Duodenal mucosa (tissue), 2 donors: ENCODE measurements around the gene GOLT1A.
A peak's percentile ranks its signal among the peaks of the same experiment; 100 is the strongest.

Experiments used
- H3K27ac ChIP-seq: one replicate; pipeline ENCODE4 v1.7.0; 2013; ENCODE audit warnings: low read depth, low read length
- H3K27me3 ChIP-seq, 2 donors: one replicate each; pipeline ENCODE4 v1.7.0; 2013; ENCODE audit warnings: low read length in 2 of 2, control low read depth in 1 of 2; ENCODE audit not compliant: insufficient read depth in 2 of 2, control insufficient read depth in 1 of 2
- H3K36me3 ChIP-seq, 2 donors: one replicate each; pipeline ENCODE4 v1.7.0; 2013; ENCODE audit warnings: low read length in 2 of 2, control low read depth in 1 of 2; ENCODE audit not compliant: insufficient read depth in 2 of 2, control insufficient read depth in 1 of 2
- H3K4me1 ChIP-seq, 2 donors: one replicate each; pipeline ENCODE4 v1.7.0; 2013; ENCODE audit warnings: low read length in 2 of 2, control low read depth in 1 of 2; ENCODE audit not compliant: insufficient read depth in 2 of 2, control insufficient read depth in 1 of 2
- H3K4me3 ChIP-seq, 2 donors: one replicate each; pipeline ENCODE4 v1.7.0; 2013; ENCODE audit warnings: low read length in 2 of 2, low read depth in 1 of 2
- H3K9ac ChIP-seq, 2 donors: one replicate each; pipeline ENCODE4 v1.7.0; 2013; ENCODE audit warnings: low read length in 2 of 2, low read depth in 1 of 2
- H3K9me3 ChIP-seq, 2 donors: one replicate each; pipeline ENCODE4 v1.7.0; 2013; ENCODE audit warnings: low read length in 2 of 2, control low read depth in 1 of 2; ENCODE audit not compliant: control insufficient read depth in 1 of 2

Gene GOLT1A, protein sequence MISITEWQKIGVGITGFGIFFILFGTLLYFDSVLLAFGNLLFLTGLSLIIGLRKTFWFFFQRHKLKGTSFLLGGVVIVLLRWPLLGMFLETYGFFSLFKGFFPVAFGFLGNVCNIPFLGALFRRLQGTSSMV

DNA sequence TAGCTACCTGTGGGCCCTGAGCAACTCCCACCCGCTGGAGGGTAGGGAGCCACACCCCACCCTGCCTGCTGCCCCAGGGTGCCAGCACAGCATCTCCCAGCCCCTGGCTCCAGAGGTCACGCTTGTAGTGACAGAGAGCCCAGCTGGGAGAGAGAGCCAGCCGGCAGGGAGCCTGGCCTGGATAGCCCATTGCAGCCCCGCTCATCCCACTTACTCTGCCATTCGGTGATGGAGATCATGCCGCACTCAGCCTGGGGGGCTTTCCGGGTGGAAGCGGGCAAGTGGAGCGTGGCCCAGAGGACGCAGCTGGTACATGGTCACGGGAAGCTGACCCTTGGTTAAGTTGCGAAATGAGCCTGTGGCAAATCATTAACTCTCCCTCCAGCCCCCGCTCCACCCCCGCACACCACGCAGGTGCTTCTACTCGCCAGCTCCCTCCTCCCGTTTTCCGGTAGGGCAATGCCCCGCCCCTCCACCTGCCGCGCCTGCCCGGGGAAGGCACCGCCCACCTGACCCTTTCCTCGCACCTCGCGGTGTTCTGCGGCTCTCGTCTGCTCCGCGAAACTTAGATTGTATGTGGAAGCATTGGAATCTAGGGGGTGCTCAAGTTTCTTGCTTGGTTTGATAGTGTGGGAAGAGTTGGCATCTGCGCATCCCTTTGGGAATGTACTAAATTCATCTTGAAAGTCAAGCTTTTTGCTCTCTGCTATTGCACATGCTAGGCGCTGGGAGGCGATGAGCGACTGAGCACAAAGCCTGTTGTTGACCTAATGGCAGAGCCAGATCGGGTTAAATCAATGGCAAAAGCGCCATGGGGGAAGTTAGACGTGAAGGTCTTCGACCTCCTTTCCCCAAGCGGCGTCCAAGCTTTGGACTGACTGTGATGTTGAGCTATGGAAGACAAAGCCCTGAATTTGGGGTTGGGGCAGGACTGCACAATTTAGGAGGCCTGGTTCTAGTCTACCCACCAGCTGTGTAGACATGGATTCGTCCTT is at the start of gene GOLT1A:
Gene GOLT1A, minus strand, starts transcription at position 321 of the 995 bp plus-strand sequence. Its CDS starts 82 bp downstream, at position 239.
- Histone ChIP-seq H3K9ac (peak within 1 kb of the TSS; percentile 59 to 65), H3K36me3 (peaks cover 0 to under 1% of the 10 kb centered on the region in 2 donors), H3K4me1 (peaks cover 8 to 12% of the 10 kb centered on the region in 2 donors), H3K9me3 (no peaks in the 10 kb centered on the region), H3K4me3 (peak within 1 kb of the TSS; percentile 63 to 69), H3K27me3 (no peaks in the 10 kb centered on the region), H3K27ac (peak within 1 kb of the TSS; percentile 11)

DNA sequence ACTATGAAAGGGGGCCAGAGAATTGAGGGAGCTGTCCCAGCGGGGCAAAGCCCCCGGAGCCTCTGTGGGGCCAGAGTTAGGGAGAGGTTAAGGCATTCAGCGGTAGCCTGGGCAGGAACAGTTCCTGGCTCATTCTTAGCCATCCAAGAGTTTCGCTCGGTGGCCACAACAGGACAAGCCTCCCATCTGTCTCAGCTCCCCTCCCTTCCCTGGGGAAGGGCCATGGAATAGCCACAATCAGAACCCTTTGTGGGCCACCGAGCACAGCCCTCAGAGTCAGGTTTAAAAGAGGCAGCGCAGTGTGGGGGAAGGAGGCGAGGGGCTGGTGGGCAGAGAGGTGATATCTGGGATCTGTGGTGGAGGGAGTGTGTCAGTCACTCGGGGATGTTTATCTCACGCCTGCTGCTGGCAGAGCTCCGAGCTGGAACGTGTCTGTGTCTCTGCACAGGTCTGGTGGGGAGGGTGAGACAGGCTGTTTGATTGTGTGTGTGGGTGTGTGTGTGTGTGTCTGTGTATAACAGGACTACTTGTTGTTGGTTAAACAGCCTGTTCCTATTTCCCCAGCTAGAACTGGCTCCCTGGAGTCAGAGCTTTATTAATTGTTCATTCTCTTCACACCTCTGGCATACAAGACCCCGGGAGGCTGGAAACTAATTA is 49.6 kb upstream of the GOLT1A start:
- Histone ChIP-seq H3K9ac (no peak overlapping the region), H3K4me1 (peaks cover 24 to 27% of the 10 kb centered on the region in 2 donors)

DNA sequence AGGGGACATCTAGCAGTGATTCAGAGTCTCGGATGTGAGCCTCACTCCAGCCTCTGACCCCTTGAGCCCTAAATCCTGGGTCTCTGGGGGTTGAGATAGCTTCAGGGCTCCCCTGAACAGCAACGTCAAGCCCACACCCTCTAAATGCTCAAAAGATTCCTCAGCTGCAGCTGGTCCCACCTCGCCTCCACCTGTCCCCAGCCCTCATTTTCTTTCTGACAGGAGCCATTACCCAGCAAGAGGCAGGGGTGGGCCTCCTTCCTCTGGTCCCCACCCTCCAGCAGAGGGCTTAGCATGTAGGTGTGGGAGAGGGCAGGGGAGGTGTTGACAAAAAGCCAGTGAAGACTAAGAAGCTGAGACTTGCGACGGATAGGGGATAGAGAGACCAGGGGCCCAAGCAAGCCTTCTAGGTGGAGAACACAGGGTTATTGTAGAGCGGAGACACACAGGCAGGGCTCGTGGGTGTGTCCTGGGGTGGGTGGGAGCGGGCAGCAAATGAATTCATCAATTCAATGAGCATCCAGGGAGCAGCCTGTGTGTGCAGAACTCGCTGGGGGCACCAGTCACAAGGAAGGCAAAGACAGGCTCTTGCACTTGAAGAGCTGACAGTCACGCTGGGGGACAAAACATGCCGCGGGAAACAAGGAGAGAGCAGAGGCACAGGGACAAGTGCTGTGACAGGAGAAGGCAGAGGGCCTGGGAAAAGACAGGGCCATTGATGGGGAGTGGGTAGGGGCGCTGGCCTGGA is 48.9 kb upstream of the GOLT1A start:
- Histone ChIP-seq H3K4me1 (peaks cover 22 to 23% of the 10 kb centered on the region in 2 donors), H3K36me3 (peaks cover 30 to 88% of the 10 kb centered on the region in 2 donors), H3K9ac (no peak overlapping the region), H3K9me3 (no peaks in the 10 kb centered on the region), H3K27ac (no peak overlapping the region), H3K4me3 (no peak overlapping the region), H3K27me3 (no peaks in the 10 kb centered on the region)

More for the DNA sequence above, 49.6 kb upstream of the GOLT1A start:
- Histone ChIP-seq H3K27me3 (no peaks in the 10 kb centered on the region), H3K4me3 (no peak overlapping the region), H3K9me3 (no peaks in the 10 kb centered on the region), H3K36me3 (peaks cover 30 to 87% of the 10 kb centered on the region in 2 donors), H3K27ac (no peak overlapping the region)

DNA sequence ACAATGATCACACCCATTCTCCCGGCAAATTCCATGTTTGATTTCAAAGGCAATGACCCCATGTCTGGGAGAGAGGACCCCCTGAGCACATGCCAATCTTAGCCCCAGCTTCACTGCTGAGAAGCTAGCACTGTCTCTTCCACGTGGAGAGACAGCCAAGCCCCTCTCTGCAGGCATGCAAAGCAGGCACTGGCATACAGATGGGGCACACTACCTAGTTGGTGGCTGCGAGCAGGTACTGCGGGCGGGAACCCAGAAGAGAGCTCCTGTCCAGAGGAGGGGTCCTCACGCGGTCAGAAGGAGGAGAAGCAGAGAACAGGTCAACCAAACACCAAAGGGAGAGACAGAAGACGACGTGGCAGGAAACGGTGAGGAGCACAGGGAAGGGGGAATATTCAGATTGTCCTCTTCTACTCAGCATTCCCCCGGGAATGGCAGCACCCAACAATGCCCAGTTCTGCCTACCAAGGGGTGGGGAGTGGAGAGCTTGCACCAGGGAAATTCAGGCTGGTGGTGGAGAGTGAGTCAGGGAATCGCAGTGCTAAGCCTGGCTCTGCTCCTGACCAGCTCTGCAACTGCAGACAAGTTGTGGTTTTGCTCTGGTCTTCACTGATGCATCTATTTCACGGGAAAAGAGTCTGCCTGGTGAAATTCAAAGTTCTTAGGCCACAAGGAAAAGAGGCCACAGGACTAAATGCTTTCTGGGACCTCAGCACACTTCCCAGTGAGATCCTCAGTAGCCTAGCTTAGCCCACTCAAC is 48.1 kb upstream of the GOLT1A start:
- Histone ChIP-seq H3K4me1 (peaks cover 15 to 16% of the 10 kb centered on the region in 2 donors), H3K4me3 (no peak overlapping the region), H3K27ac (no peak overlapping the region), H3K9me3 (no peaks in the 10 kb centered on the region), H3K36me3 (peaks cover 32 to 87% of the 10 kb centered on the region in 2 donors), H3K9ac (no peak overlapping the region), H3K27me3 (no peaks in the 10 kb centered on the region)

DNA sequence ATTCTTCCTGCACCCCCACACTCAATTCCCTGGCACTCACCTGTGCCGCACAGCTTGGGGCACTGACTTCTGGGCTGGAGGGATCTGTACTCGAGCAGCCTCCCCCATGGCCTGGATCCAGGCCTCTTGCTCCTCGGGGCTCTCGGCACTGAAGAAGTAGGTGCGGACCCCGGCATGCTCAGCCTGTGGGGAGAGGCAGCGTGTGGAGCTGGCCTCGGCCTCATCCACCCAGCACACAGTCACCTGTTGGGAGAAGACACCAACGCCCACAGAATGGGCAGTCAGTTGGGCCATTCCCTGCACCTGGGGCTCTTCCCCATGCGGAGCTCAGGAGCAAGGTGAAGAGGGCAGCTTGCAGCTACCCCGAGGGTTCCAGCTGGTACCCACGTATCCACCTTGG is 47.5 kb upstream of the GOLT1A start:
- Histone ChIP-seq H3K27me3 (no peaks in the 10 kb centered on the region), H3K9me3 (no peaks in the 10 kb centered on the region), H3K4me1 (peaks cover 9% of the 10 kb centered on the region in 2 donors), H3K4me3 (no peak overlapping the region), H3K9ac (no peak overlapping the region), H3K36me3 (peaks cover 39 to 91% of the 10 kb centered on the region in 2 donors), H3K27ac (no peak overlapping the region)

DNA sequence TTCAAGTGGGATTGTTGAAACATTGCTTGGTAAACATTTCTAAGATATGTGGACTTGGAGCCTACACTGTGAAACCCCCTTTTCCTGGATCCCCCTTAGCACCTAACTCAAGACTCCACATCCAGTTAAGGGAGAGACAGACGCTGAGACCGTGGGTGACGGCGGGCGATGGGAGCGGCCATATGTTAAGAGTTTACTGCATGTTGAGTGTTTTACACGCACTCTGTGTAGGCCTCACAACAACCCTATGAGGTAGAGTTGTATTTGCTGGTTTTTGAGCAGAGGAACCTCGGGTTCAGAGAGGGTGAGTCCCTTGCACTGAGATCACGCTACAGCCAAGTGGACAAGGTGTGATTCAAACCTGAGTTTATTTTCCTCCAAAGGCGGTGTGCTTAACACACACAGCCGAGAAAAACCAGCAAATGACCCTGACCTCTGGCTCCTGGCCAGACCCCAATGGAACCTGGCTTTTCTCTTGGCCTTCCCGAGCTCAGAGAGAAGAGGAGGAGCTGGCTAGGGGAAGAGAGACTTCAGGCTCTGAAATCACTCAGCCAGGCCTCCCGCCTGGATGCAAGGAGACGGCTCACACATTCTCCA is 46.9 kb upstream of the GOLT1A start:
- Histone ChIP-seq H3K4me3 (no peak overlapping the region), H3K27ac (no peak overlapping the region), H3K4me1 (peaks cover 3 to 4% of the 10 kb centered on the region in 2 donors), H3K36me3 (peaks cover 42 to 96% of the 10 kb centered on the region in 2 donors), H3K27me3 (no peaks in the 10 kb centered on the region), H3K9ac (no peak overlapping the region), H3K9me3 (no peaks in the 10 kb centered on the region)

DNA sequence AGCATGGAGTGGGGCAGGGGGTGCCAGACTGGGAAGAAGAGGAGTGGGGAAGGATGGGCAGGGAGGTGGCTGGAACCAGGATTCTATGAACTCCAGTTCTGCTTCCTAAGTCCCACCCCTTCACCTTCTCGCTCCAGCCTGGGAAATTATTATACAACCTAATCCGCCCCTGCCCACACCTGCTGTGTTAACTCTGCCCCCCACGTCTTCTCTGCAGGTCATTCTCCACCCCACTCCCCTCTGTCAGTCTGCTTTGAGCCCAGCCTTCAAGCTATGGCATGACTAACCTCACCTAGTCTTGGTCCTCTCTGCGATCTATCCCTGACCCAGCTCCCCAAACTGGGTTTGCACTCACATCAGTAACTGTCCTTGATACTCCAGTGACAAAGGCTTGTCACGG is 46.0 kb upstream of the GOLT1A start:
- no peak overlapping the region for H3K4me3 ChIP-seq
- H3K27me3 ChIP-seq, result no peaks in the 10 kb centered on the region
- H3K9ac ChIP-seq, result no peak overlapping the region
- peaks cover 48 to 97% of the 10 kb centered on the region in 2 donors for H3K36me3 ChIP-seq
- no peak overlapping the region for H3K27ac ChIP-seq
- no peaks in the 10 kb centered on the region for H3K4me1 ChIP-seq
- no peaks in the 10 kb centered on the region for H3K9me3 ChIP-seq

DNA sequence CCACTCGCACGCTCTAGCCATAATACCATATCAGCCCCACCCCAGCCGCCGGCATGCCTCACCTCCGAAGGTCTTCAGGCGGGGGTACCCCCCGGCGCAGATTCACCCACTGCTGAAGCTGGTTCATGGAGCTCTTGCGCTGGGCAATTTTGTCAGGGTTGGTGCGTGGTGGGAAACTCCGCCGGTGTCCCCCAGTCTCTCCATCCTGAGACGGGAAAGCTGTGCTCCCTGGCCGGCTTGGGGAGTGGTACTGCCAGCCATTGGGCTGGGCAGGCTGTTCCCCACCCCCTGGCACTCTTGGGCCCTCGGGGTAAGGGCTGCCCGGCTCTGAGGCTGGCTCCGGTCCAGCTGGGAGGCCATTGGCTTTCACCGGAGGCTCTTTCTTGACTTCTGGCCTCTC is 45.4 kb upstream of the GOLT1A start:
- no peaks in the 10 kb centered on the region for H3K27me3 ChIP-seq
- no peak overlapping the region for H3K4me3 ChIP-seq
- no peaks in the 10 kb centered on the region for H3K9me3 ChIP-seq
- peaks cover 43 to 97% of the 10 kb centered on the region in 2 donors for H3K36me3 ChIP-seq
- no peak overlapping the region for H3K27ac ChIP-seq
- H3K4me1 ChIP-seq, result peaks cover 0 to 3% of the 10 kb centered on the region in 2 donors
- H3K9ac ChIP-seq, result no peak overlapping the region
